Cardiac fibroblast (primary cell): ENCODE measurements around the gene RFX3.
A peak's percentile ranks its signal among the peaks of the same experiment; 100 is the strongest.

Source experiments
- DNase-seq, 2 donors: peaks; one replicate each; pipeline versions ENCODE4 v3.0.0 to v3.0.0-alpha.2; 2010; ENCODE audit warnings: low read depth in 2 of 2
- H3K4me3 ChIP-seq, 2 donors: replicated peaks in 1 of 2; 1 replicate in 1 of 2; 2 replicates in 1 of 2; pipeline ENCODE4 v1.5.1; 2011; ENCODE audit warnings: low read depth in 2 of 2, low read length in 2 of 2, mild to moderate bottlenecking in 2 of 2, moderate library complexity in 1 of 2
- TF ChIP-seq, protein P1 (sequence below): IDR thresholded peaks from one replicate; pipeline ENCODE4 v1.5.1; 2011; ENCODE audit warnings: low read depth, mild to moderate bottlenecking, low read length, inconsistent platforms

Gene RFX3

DNA sequence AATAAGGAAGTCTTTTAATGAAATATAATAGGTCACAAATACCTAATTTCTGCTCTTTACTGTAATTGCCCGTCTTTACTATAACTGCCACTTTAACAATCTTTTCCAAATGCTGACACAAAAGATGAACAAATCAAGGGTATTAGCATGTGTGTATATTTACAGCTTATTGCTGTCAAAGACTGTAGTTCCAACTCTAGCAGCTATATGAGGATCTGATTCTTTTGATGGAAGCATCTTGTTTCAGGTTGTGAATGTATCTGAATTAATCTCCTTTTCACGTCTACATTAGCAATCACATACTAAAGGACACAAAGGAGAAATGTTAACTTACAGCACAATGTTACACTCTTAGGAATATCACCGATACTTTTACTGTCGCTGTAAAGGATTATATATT is 27.9 kb downstream of the RFX3 start:
- TF ChIP-seq, protein P1, sequence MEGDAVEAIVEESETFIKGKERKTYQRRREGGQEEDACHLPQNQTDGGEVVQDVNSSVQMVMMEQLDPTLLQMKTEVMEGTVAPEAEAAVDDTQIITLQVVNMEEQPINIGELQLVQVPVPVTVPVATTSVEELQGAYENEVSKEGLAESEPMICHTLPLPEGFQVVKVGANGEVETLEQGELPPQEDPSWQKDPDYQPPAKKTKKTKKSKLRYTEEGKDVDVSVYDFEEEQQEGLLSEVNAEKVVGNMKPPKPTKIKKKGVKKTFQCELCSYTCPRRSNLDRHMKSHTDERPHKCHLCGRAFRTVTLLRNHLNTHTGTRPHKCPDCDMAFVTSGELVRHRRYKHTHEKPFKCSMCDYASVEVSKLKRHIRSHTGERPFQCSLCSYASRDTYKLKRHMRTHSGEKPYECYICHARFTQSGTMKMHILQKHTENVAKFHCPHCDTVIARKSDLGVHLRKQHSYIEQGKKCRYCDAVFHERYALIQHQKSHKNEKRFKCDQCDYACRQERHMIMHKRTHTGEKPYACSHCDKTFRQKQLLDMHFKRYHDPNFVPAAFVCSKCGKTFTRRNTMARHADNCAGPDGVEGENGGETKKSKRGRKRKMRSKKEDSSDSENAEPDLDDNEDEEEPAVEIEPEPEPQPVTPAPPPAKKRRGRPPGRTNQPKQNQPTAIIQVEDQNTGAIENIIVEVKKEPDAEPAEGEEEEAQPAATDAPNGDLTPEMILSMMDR, result no peak
- peak in 1 of 2 donors; percentile 14 for DNase-seq

DNA sequence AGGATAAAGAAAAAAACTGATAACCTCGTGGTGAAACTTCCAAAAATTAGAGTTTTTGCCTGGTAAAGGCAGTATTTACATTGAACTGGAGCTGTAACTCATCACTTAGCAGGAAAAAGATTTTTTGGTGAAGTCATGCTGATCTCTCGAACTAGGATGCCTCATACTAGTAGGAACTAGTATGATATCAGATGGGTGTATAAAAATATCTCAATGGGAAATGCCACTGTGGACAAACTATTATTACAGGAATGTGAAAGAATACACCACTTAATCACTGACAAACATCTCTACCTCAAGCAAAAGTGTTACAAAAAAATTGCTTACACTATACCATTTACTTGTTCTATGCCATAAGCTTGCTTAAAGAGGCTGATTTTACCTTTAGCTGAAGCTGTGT is 28.4 kb downstream of the RFX3 start:
- TF ChIP-seq, protein P1, result no peak
- DNase-seq, result peak; percentile 52 to 76
- H3K4me3 ChIP-seq, result no peak overlapping the region

More for the DNA sequence above, 27.9 kb downstream of the RFX3 start:
- no peak overlapping the region for H3K4me3 ChIP-seq

DNA sequence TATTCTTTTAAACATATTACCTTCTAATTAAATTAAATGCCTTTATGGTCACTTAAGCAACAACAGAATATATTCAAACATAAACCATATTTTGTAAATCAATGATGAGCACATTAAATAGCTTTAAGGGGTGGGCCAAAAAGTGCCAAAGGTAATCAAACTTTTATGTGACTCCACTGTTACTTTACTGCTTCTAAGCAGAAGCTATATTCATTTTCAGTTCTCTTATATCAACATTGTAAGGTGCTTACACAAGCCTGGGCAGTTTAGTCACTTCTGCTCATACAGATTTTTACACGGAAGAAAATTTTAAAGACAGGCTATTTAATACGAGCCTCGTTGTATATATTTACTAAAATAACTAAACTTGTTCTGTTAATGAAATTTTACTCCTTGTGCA is 29.9 kb downstream of the RFX3 start:
- no peak for DNase-seq
- TF ChIP-seq, protein P1, result no peak
- no peak overlapping the region for H3K4me3 ChIP-seq

DNA sequence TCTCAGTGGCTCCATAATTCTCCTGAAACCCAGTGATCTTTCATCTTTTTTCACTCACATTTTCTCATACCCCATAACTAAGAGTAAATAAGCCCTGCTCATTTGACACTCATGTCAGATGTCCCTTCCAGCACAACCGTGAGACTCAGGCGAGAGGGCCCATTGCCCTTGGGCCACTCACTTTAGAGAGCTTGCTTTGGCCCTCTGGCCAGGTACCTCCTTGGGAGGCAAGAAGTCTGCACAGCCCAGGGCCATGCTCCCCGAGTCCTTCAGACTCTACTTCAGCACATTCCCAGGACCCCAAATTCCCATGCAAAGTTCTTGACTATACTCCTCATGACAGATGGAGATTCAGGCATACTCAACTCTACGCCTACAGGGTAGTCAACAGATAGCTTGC is 33.6 kb downstream of the RFX3 start:
- DNase-seq, result no peak
- H3K4me3 ChIP-seq, result no peak overlapping the region
- TF ChIP-seq, protein P1, result no peak

DNA sequence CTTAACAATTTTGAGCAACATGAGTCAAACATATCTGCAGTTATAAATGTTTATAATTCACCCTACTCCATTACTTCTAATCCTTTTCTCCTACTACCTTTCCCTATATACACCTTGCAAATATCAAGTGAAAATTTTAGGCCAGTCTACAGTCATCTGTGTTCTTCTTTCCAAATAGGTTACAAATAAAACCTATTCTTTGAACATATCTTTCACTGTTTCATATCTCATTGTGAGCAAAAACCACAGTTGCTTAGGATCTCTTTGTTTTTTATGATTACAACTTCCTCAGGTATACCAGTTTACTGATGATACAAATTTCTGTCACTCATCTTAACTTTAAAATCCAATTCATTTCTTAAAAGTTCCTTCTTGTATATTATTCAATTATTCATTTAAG is 34.4 kb downstream of the RFX3 start:
- no peak for DNase-seq
- TF ChIP-seq, protein P1, result no peak

DNA sequence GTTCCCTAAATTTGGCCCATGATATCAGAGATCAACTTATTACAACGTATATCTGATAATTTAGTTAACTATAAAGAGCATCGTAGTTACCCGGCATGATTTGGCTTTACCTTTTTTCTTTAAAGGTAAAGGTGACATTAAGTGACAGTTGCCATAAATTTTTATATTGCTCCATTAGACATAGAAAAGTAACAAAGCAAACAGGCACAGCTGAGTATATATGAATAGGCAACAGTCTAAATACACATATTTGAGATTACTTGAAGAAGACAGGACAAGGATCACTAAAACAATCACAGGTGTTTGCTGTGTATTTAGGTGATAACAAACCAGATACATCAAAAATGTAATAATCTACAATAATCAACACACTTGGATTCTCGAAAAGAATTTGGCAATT is 34.8 kb downstream of the RFX3 start:
- no peak overlapping the region for H3K4me3 ChIP-seq
- DNase-seq, result no peak
- TF ChIP-seq, protein P1, result no peak

More for the DNA sequence above, 34.4 kb downstream of the RFX3 start:
- no peak overlapping the region for H3K4me3 ChIP-seq

DNA sequence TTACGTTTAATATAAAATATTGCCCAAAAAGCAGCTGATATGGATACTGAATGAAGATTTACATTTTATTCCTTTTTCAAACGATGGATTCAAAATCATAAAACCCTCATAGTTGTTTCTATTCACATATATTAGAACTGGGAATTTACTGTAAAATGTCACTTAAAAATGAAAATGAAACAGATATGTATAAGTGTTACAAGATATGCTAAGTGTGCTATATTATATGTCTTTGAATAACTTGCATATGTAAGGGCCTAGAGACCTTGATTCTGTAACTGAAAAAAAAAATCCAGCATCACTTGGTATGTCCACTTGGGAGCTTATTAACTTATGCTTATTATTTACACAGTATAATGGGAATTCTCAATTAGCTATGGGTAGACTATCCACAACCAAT is 43.2 kb downstream of the RFX3 start:
- TF ChIP-seq, protein P1, result no peak
- H3K4me3 ChIP-seq, result no peak overlapping the region
- DNase-seq, result no peak
